Hepatocyte (in vitro differentiated cells): ENCODE results near the gene SCN9A. TPM values are rescaled to one million over a fixed set of nuclear protein-coding genes. Genes with fewer than 3 reads are reported as not detected.

ENCODE experiments used
- DNase-seq: peaks from one replicate; pipeline ENCODE4 v3.0.0-alpha.2; 2016; ENCODE audit warnings: low spot score
- H2AFZ ChIP-seq: fragments of 200-600 bp; sonication (generic); 2 replicates; pipeline ENCODE4 v1.6.0; 2016; ENCODE audit warnings: antibody characterized with exemption, mild to moderate bottlenecking
- H3K27ac ChIP-seq: fragments of 200-600 bp; sonication (generic); 2 replicates; pipeline ENCODE4 v1.5.1; 2016; ENCODE audit warnings: mild to moderate bottlenecking
- H3K27me3 ChIP-seq: fragments of 200-600 bp; sonication (generic); 2 replicates; pipeline ENCODE4 v1.6.1; 2016
- H3K36me3 ChIP-seq: fragments of 200-600 bp; sonication (generic); replicated peaks from 2 replicates; pipeline ENCODE4 v1.5.1; 2016; ENCODE audit warnings: low read depth; ENCODE audit not compliant: insufficient read depth
- H3K4me1 ChIP-seq: fragments of 200-600 bp; sonication (generic); 2 replicates; pipeline ENCODE4 v1.5.1; 2016; ENCODE audit warnings: mild to moderate bottlenecking, moderate library complexity; ENCODE audit not compliant: insufficient read depth
- H3K4me2 ChIP-seq: fragments of 200-600 bp; sonication (generic); 2 replicates; pipeline ENCODE4 v1.6.0; 2016
- H3K4me3 ChIP-seq: fragments of 200-600 bp; sonication (generic); 2 replicates; pipeline ENCODE4 v1.5.1; 2016; ENCODE audit warnings: mild to moderate bottlenecking
- H3K79me2 ChIP-seq: fragments of 200-600 bp; sonication (generic); 2 replicates; pipeline ENCODE4 v1.6.0; 2017; ENCODE audit warnings: mild to moderate bottlenecking
- H3K9me2 ChIP-seq: fragments of 200-600 bp; sonication (generic); replicated peaks from 2 replicates; pipeline ENCODE4 v1.6.0; 2017; ENCODE audit warnings: mild to moderate bottlenecking; ENCODE audit not compliant: insufficient read depth
- H3K9me3 ChIP-seq: fragments of 200-600 bp; sonication (generic); 2 replicates; pipeline ENCODE4 v1.5.1; 2016; ENCODE audit warnings: low read depth, mild to moderate bottlenecking
- H4K20me1 ChIP-seq: fragments of 200-600 bp; sonication (generic); 2 replicates; pipeline ENCODE4 v1.6.0; 2016; ENCODE audit warnings: mild to moderate bottlenecking; ENCODE audit not compliant: insufficient read depth, poor library complexity, severe bottlenecking
- EZH2 ChIP-seq: fragments of 200-600 bp; sonication (generic); IDR thresholded peaks from 2 replicates; pipeline ENCODE4 v1.6.1; 2016; ENCODE audit warnings: antibody characterized with exemption, mild to moderate bottlenecking, borderline replicate concordance
- EZH2phosphoT487 ChIP-seq: fragments of 200-600 bp; sonication (generic); IDR thresholded peaks from one replicate; pipeline ENCODE4 v1.6.1; 2018; ENCODE audit warnings: antibody characterized with exemption, mild to moderate bottlenecking, low read depth, moderate library complexity; ENCODE audit not compliant: unreplicated experiment, severe bottlenecking
- WGBS: methylation state at CpG from one replicate; pipeline ENCODE4 v1.1.6; 2016; ENCODE audit warnings: low lambda C conversion rate; ENCODE audit errors: missing lambda C conversion rate; 5-methylcytosine and 5-hydroxymethylcytosine counted together
- polyA plus RNA-seq: library from polyadenylated mRNA; unstranded; fragments of >200 nt; fragmentation: Nextera tagmentation; extraction: Ambion mirVana; gene quantifications from 2 replicates; pipeline ENCODE4 v1.2.1, GENCODE V29; 2016
- total RNA-seq: library from RNA; depleted of rRNA; stranded (reverse); fragments of >200 nt; gene quantifications from 2 replicates; pipeline ENCODE4 v1.2.3, GENCODE V29; 2014
- TF ChIP-seq, protein P1 (sequence below): fragments of 200-600 bp; sonication (generic); IDR thresholded peaks from 2 replicates; pipeline ENCODE4 v1.5.1; 2016; ENCODE audit warnings: antibody characterized with exemption, mild to moderate bottlenecking; ENCODE audit not compliant: poor library complexity

SCN9A gene
- total and polyA plus RNA-seq, 2 experiments from 2014 or later = 5.1 to 11.7 TPM

DNA sequence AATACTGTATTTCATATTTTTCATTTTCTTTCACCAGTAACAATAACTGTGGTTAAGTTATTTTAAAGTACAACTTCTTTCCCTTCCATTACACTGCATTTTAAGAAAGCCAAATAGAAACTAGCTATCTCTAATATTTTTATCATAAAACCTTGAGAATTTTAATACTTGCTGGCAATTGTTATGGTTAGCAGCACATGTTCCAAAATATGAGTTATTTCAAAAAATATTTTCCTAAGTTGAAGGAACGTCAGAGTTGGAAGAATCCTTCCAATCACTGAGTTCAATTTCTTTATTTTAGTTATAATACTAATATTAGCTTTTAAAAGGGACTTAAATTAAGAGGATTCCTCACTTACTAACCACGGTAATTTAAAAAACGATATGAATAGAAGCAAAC is 68.4 kb downstream of the SCN9A start:
- no peak overlapping the region for H3K27ac ChIP-seq
- no peaks in the 10 kb centered on the region for H4K20me1 ChIP-seq
- no peaks in the 10 kb centered on the region for H3K36me3 ChIP-seq
- no peak overlapping the region for H3K4me2 ChIP-seq
- H2AFZ ChIP-seq = no peak overlapping the region
- no peak for DNase-seq
- H3K9me2 ChIP-seq = no peaks in the 10 kb centered on the region
- H3K4me3 ChIP-seq = no peak overlapping the region
- H3K27me3 ChIP-seq = no peaks in the 10 kb centered on the region
- TF ChIP-seq, protein P1, sequence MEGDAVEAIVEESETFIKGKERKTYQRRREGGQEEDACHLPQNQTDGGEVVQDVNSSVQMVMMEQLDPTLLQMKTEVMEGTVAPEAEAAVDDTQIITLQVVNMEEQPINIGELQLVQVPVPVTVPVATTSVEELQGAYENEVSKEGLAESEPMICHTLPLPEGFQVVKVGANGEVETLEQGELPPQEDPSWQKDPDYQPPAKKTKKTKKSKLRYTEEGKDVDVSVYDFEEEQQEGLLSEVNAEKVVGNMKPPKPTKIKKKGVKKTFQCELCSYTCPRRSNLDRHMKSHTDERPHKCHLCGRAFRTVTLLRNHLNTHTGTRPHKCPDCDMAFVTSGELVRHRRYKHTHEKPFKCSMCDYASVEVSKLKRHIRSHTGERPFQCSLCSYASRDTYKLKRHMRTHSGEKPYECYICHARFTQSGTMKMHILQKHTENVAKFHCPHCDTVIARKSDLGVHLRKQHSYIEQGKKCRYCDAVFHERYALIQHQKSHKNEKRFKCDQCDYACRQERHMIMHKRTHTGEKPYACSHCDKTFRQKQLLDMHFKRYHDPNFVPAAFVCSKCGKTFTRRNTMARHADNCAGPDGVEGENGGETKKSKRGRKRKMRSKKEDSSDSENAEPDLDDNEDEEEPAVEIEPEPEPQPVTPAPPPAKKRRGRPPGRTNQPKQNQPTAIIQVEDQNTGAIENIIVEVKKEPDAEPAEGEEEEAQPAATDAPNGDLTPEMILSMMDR = no peak
- TF ChIP-seq EZH2phosphoT487 = no peak
- no peak for TF ChIP-seq EZH2
- WGBS = 92% methylated on average over 3 of the region's 3 CpGs
- no peaks in the 10 kb centered on the region for H3K9me3 ChIP-seq
- no peaks in the 10 kb centered on the region for H3K4me1 ChIP-seq
- no peaks in the 10 kb centered on the region for H3K79me2 ChIP-seq

GRCh38 chr2:166304656-166305055 is 71.1 kb downstream of the SCN9A start:
- H3K4me1 ChIP-seq = no peaks in the 10 kb centered on the region
- no peaks in the 10 kb centered on the region for H3K9me2 ChIP-seq
- no peaks in the 10 kb centered on the region for H3K9me3 ChIP-seq
- H3K79me2 ChIP-seq = no peaks in the 10 kb centered on the region
- H3K27me3 ChIP-seq = no peaks in the 10 kb centered on the region
- WGBS = 100% methylated on average over 1 of the region's 1 CpG
- DNase-seq = no peak
- H2AFZ ChIP-seq = no peak overlapping the region
- H3K4me3 ChIP-seq = no peak overlapping the region
- no peaks in the 10 kb centered on the region for H3K36me3 ChIP-seq
- H3K4me2 ChIP-seq = no peak overlapping the region
- no peak for TF ChIP-seq EZH2
- TF ChIP-seq EZH2phosphoT487 = no peak
- TF ChIP-seq, protein P1 = no peak
- no peaks in the 10 kb centered on the region for H4K20me1 ChIP-seq
- no peak overlapping the region for H3K27ac ChIP-seq

GRCh38 chr2:166302036-166302435 is 73.7 kb downstream of the SCN9A start:
- H3K36me3 ChIP-seq = no peaks in the 10 kb centered on the region
- H3K4me3 ChIP-seq = no peak overlapping the region
- no peak overlapping the region for H2AFZ ChIP-seq
- 51% methylated on average over 3 of the region's 3 CpGs for WGBS
- H3K4me2 ChIP-seq = no peak overlapping the region
- no peaks in the 10 kb centered on the region for H3K27me3 ChIP-seq
- H3K9me2 ChIP-seq = no peaks in the 10 kb centered on the region
- H4K20me1 ChIP-seq = no peaks in the 10 kb centered on the region
- no peaks in the 10 kb centered on the region for H3K79me2 ChIP-seq
- TF ChIP-seq, protein P1 = no peak
- TF ChIP-seq EZH2 (no peak), EZH2phosphoT487 (no peak)
- no peak overlapping the region for H3K27ac ChIP-seq
- DNase-seq = no peak
- no peaks in the 10 kb centered on the region for H3K9me3 ChIP-seq
- H3K4me1 ChIP-seq = no peaks in the 10 kb centered on the region

GRCh38 chr2:166297951-166298350 is 77.8 kb downstream of the SCN9A start:
- H3K4me3 ChIP-seq = no peak overlapping the region
- H4K20me1 ChIP-seq = no peaks in the 10 kb centered on the region
- H3K27ac ChIP-seq = no peak overlapping the region
- H3K9me2 ChIP-seq = no peaks in the 10 kb centered on the region
- no peak for TF ChIP-seq EZH2
- TF ChIP-seq, protein P1 = no peak
- TF ChIP-seq EZH2phosphoT487 = no peak
- no peaks in the 10 kb centered on the region for H3K4me1 ChIP-seq
- no peak for DNase-seq
- no peaks in the 10 kb centered on the region for H3K79me2 ChIP-seq
- WGBS = 80% methylated on average over 2 of the region's 2 CpGs
- H3K9me3 ChIP-seq = no peaks in the 10 kb centered on the region
- no peak overlapping the region for H3K4me2 ChIP-seq
- no peaks in the 10 kb centered on the region for H3K36me3 ChIP-seq
- no peaks in the 10 kb centered on the region for H3K27me3 ChIP-seq
- no peak overlapping the region for H2AFZ ChIP-seq
